GM10266 (cell line): ENCODE measurements around the gene CEP104.

Source experiments
- DNase-seq: peaks from one replicate; pipeline ENCODE4 v3.0.0; 2012; ENCODE audit errors: extremely low spot score
- CTCF ChIP-seq: IDR thresholded peaks from 2 replicates; pipeline ENCODE4 v1.5.1; 2012; ENCODE audit warnings: mild to moderate bottlenecking, low read depth; ENCODE audit not compliant: control insufficient read depth, insufficient read depth; ENCODE audit errors: missing control alignments

Gene CEP104

DNA sequence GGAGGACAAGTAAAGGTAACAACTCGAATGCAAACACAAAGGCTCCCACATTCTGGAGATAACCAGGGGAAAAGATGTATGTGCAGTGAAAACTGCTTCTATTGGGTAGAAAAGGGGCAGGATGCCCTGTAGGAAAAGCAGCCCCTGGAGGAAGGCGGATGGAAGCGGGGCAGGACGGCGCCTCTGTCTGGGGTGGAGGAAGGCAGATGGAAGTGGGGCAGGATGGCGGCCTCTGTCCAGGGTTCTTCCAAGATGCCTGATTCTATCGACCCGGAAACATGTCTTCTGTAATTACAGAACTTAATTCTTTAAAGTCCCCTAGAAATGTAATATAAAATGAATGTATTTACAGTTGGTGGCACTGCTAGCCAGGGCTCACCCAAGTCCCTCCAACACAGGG, 36.7 kb downstream of the CEP104 start:
- no peak for DNase-seq
- TF ChIP-seq CTCF = no peak

- no peak for TF ChIP-seq CTCF
- DNase-seq = no peak
Measured at GRCh38 chr1:3819771-3820200, 37.2 kb downstream of the CEP104 start.

- no peak for DNase-seq
- TF ChIP-seq CTCF = no peak
Measured at GRCh38 chr1:3817821-3818597, 39.0 kb downstream of the CEP104 start.

GRCh38 chr1:3817138-3817740, 39.8 kb downstream of the CEP104 start:
- no peak for TF ChIP-seq CTCF
- DNase-seq = no peak

- no peak for TF ChIP-seq CTCF
- DNase-seq = no peak
Measured at GRCh38 chr1:3816331-3817137, 40.5 kb downstream of the CEP104 start.

GRCh38 chr1:3814771-3815561, 42.0 kb downstream of the CEP104 start:
- no peak for TF ChIP-seq CTCF
- no peak for DNase-seq
